ENCODE results near the gene NEURL1. TPM values are rescaled to one million over a fixed set of nuclear protein-coding genes. Genes with fewer than 3 reads are reported as not detected.

The NEURL1 gene
- total and polyA plus RNA-seq, 8 donors = 11.0 to 69.9 (median 18.6) TPM

DNA sequence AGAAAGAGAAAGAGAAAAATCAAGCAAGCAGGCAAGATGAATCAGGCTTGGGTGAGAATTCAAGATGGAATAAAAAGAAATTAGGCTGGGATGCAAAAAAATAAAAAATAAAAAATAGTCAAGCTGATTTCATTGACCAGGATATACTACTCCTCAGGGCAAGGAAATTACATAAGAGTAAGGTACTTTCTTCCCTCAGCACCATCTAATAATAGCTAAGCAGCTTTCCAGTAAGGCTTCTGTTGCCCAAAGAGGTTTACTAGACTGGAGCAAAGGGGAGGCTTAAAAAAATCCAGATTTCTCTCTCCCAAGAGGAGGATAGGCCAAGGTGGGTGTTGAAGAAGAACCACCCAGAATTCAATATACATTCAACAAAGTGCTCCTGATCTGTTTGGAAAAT, 93.6 kb downstream of the NEURL1 start:
- TF ChIP-seq, protein P1, sequence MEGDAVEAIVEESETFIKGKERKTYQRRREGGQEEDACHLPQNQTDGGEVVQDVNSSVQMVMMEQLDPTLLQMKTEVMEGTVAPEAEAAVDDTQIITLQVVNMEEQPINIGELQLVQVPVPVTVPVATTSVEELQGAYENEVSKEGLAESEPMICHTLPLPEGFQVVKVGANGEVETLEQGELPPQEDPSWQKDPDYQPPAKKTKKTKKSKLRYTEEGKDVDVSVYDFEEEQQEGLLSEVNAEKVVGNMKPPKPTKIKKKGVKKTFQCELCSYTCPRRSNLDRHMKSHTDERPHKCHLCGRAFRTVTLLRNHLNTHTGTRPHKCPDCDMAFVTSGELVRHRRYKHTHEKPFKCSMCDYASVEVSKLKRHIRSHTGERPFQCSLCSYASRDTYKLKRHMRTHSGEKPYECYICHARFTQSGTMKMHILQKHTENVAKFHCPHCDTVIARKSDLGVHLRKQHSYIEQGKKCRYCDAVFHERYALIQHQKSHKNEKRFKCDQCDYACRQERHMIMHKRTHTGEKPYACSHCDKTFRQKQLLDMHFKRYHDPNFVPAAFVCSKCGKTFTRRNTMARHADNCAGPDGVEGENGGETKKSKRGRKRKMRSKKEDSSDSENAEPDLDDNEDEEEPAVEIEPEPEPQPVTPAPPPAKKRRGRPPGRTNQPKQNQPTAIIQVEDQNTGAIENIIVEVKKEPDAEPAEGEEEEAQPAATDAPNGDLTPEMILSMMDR (IDR thresholded peaks at IDR 0.05) = no peak
- intact Hi-C loops (cut with DNase I) = loop anchor here in 1 of 3 donors (10.0 kb wide), 1 partner anchor 172 kb away; no protein-coding TSS in a partner anchor
- no peak for FAIRE-seq
- no peak for DNase-seq
- no peak for ATAC-seq
- Histone ChIP-seq H3K36me3 (peaks cover 0 to 5% (median 0%) of the 10 kb centered on the region in 3 donors), H3K27me3 (no peaks in the 10 kb centered on the region), H3K4me1 (no peaks in the 10 kb centered on the region), H3K4me3 (no peak overlapping the region), H3K9me3 (no peaks in the 10 kb centered on the region), H3K27ac (no peak overlapping the region)

DNA sequence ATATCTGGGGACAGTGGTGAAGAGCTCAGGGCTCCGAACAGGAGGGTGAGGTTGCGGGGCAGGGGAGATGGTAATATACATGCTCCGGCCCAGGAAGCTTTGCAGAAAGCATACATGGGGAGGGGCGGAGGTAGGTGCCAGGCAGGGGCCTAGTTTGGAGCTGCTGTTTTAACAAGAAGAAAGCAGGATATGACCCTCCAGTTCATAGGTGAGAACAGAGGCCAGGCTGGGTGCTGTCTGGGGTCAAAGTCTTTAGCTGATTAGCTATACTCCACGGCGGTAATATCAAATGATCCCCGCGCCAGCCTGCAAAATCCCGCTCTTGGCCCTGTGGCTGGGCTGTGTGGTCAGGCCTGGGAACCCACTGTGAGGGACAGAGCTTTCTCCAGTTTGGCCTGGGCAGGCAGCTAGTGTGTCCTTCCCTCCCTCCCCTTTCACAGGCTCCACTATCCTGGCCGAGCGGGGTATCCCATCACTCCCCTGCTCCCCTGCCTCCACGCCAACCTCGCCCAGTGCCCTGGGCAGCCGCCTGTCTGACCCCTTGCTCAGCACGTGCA, 95.6 kb downstream of the NEURL1 start:
- FAIRE-seq (no peak), DNase-seq (no peak), ATAC-seq (no peak)
- intact Hi-C loops (cut with DNase I) = loop anchor here in 1 of 3 donors (10.0 kb wide), 1 partner anchor 174 kb away; no protein-coding TSS in a partner anchor
- H3K27ac ChIP-seq = no peak overlapping the region
- no peaks in the 10 kb centered on the region for H3K27me3 ChIP-seq
- peaks cover 0 to 5% (median 0%) of the 10 kb centered on the region in 3 donors for H3K36me3 ChIP-seq
- H3K4me3 ChIP-seq = no peak overlapping the region
- H3K9me3 ChIP-seq = no peaks in the 10 kb centered on the region
- no peaks in the 10 kb centered on the region for H3K4me1 ChIP-seq
- TF ChIP-seq, protein P1 (IDR thresholded peaks at IDR 0.05) = no peak
- 73 to 77% methylated on average over 15 of the region's 15 CpGs for WGBS, 2 donors

DNA sequence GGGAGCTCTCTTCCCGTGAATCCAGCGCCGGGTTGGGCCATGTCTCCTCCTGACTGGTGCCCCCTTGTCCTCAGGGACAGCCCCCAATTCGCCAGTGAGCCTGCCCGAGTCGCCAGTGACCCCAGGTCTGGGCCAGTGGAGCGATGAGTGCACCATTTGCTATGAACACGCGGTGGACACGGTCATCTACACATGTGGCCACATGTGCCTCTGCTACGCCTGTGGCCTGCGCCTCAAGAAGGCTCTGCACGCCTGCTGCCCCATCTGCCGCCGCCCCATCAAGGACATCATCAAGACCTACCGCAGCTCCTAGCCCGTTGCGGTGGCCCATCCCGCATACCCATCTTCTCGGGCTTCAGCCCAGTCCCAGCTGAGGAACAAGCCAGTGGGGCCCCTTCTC, 96.6 kb downstream of the NEURL1 start:
- Histone ChIP-seq H3K27ac (no peak overlapping the region), H3K27me3 (no peaks in the 10 kb centered on the region), H3K9me3 (no peaks in the 10 kb centered on the region), H3K36me3 (peaks cover 0 to 5% (median 0%) of the 10 kb centered on the region in 3 donors), H3K4me3 (no peak overlapping the region), H3K4me1 (no peaks in the 10 kb centered on the region)
- WGBS, 2 donors = 94 to 96% methylated on average over 20 of the region's 20 CpGs
- no peak for FAIRE-seq
- peak in 1 of 6 donors; percentile 69 for DNase-seq
- no peak for ATAC-seq
- intact Hi-C loops (cut with DNase I) = no loop called here
- TF ChIP-seq, protein P1 (IDR thresholded peaks at IDR 0.05) = no peak

GRCh38 chr10:103590744-103591291, 97.3 kb downstream of the NEURL1 start:
- 86 to 87% methylated on average over 6 of the region's 6 CpGs for WGBS, 2 donors
- Histone ChIP-seq H3K4me3 (no peak overlapping the region), H3K9me3 (no peaks in the 10 kb centered on the region), H3K27ac (no peak overlapping the region), H3K4me1 (no peaks in the 10 kb centered on the region), H3K27me3 (no peaks in the 10 kb centered on the region), H3K36me3 (peaks cover 0 to 5% (median 0%) of the 10 kb centered on the region in 3 donors)
- intact Hi-C loops (cut with DNase I) = no loop called here
- DNase-seq (no peak), FAIRE-seq (no peak), ATAC-seq (no peak)
- TF ChIP-seq, protein P1 (IDR thresholded peaks at IDR 0.05) = no peak

All from pancreas (tissue), 10 donors.